ENCODE results near the gene CPVL.

Gene CPVL

GRCh38 chr7:29040579-29040925 is 105.8 kb downstream of the CPVL start:
- DNase-seq: no peak

GRCh38 chr7:29039821-29040578 is 106.3 kb downstream of the CPVL start:
- DNase-seq: no peak

DNA sequence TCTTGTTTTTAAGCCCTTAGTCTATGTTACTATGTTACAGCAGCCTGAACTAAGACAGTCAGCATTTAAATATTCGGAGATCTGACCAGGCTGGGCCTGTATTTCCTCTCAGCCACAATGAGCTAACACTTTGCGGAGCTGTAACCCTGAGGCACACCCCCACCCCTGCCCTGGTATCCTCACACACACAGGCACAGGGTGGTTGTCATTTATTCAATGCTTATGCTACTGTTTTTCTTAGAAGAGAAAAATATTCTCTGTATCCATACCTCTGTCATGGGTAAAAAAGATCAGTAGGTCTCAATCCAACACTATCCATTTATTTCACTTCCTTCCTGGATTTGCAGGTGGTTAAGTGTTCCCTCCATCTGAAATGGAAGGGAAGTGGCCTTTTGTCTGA is 107.9 kb downstream of the CPVL start:
- no peak for DNase-seq

DNA sequence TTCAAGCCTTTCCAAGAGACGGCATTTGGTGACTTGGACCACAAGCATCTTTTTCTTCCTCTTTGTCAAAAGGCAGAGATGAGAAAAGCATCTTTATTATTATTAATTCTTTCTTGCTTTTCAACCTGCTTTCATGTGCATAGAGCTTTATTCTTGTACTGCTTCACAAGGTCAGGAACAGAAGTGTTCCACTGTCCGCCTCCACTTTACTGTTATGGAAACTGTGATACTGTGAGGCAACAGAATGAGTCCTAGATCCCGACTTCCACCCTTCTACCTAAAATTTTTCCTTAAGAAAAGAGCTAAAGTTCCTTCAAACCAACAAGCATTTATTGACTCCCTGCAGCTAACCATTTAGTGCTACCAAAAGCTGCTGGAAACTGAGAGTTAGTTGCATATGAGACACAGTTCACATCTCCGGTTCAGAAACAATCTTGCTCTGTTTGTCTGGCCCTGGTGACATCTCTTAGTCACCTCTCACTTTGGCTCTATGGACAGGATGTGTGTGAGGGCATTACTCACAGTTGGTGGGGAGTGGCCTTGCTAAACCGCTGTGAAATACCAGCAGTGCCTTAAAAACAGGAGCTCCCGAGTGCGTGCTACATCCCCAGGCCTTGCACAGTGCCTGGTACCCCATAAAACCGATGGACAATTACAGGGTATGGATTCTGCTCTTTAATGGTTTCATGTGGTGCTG is 111.1 kb downstream of the CPVL start:
- DNase-seq: no peak

DNA sequence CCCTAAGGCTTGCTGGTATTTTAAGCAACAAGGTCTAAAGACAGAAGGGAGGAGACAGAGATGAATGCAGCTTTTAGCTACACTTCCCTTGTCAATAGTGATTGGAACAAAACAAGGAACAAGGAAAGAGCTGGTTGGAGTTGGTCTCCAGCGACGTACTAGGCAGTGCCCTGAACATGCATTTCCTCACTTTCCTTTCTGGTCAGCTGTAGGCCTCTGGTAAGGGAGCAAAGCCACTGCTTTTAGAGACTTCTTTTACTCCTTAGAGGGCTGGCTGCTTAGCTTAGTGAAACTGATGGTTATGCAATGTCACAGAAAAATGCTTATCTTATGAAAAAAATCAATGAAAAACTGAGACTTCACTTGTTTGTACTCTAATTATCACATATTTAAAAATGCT is 112.8 kb downstream of the CPVL start:
- no peak for DNase-seq

DNA sequence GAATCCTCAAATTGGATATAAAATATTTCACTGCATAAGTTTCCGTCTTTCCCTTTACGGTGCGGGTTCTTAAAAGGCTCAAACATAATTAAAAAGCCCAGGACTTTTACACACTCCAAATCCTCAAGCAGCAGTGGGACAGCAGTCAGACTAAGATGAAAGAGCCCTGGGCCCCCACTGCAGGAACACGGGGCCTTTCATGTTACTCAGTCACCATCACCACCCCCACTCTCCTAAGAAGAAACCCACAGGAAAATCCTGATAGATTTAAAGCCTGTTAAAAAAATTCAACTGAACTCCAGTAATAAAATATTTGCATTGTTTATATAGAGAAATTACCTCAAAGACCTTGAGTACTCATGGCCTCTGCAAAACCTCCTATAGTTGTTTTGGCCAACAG is 114.2 kb downstream of the CPVL start:
- no peak for DNase-seq

- no peak for DNase-seq
Measured at GRCh38 chr7:29030781-29031275, 115.5 kb downstream of the CPVL start.

GRCh38 chr7:29022291-29022988 is 123.9 kb downstream of the CPVL start:
- no peak for DNase-seq

- DNase-seq: no peak
Measured at GRCh38 chr7:29019896-29020295, 126.4 kb downstream of the CPVL start.

- DNase-seq: no peak
Measured at GRCh38 chr7:29019387-29019786, 127.0 kb downstream of the CPVL start.

- no peak for DNase-seq
Measured at GRCh38 chr7:29017713-29018112, 128.6 kb downstream of the CPVL start.

- no peak for DNase-seq
Measured at GRCh38 chr7:29014725-29015124, 131.6 kb downstream of the CPVL start.

GRCh38 chr7:29013931-29014330 is 132.4 kb downstream of the CPVL start:
- no peak for DNase-seq

DNA sequence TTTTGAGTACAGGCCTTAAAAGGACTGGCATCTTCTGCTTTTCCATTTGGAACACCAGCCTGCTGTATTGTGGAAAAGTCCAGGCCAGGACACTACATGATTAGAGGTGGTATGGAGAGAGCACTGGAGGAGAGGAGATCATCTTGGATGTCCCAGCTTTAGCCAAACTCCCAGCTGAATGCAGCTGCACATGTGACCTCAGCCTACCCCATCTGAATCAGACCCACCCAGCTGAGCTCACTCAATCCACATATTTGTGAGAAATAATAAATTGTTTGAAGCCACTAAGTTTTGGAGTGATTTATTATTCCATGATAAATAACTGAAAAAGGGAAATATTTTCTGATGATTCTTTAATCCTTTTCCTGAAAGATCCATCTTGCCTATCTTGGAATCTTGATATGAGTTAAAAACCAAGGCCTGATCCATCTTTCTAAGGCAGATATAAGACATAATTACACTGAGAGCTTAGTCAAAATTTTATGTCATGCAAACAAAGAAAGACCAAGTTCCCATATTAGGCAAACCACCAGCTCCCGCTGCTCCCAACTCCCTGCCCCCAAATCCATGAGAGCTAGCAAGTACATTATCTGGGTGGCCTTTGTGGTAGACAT is 133.1 kb downstream of the CPVL start:
- no peak for DNase-seq

GRCh38 chr7:29009947-29010346 is 136.4 kb downstream of the CPVL start:
- no peak for DNase-seq

- DNase-seq: no peak
Measured at GRCh38 chr7:29008590-29008989, 137.7 kb downstream of the CPVL start.

DNA sequence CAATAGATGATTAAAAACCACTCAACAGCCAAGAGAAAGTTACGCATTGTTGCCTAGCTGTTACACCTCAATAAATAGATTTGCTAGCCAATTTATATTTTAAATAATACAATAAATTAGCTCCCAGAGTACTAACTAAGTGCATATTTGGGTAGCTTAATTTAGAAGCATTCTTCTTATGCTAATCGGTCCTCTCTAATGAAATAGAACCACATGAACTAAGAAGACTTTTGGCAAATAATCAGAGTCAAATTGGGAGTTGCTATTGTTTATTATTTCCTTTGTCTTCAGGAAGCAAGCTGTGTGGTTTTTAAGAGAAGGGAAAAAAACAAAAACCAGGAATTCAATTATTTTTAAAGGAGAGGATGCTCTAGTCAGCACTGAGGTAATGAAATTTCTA is 139.2 kb downstream of the CPVL start:
- no peak for DNase-seq

- no peak for DNase-seq
Measured at GRCh38 chr7:29005829-29006228, 140.5 kb downstream of the CPVL start.

DNA sequence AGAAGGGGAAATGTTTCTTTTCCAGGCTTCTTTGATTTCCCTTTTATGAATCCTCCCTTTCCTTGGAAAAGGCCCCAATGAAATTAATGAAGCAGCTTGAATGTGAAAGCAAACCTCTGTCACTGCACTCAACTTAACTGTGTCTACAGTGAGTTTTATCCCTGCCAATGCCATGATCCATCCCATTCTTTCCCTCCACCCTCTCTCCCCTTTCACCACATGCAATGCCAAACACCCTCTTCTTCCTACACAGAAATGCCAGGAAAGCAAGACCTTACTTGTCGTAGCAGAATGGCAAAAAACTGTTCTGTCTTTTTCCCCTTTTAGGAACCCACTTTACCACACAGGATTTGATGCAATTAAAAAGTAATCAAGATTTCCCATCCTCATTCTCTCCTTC is 140.9 kb downstream of the CPVL start:
- DNase-seq: no peak

- no peak for DNase-seq
Measured at GRCh38 chr7:29003703-29004102, 142.6 kb downstream of the CPVL start.

DNA sequence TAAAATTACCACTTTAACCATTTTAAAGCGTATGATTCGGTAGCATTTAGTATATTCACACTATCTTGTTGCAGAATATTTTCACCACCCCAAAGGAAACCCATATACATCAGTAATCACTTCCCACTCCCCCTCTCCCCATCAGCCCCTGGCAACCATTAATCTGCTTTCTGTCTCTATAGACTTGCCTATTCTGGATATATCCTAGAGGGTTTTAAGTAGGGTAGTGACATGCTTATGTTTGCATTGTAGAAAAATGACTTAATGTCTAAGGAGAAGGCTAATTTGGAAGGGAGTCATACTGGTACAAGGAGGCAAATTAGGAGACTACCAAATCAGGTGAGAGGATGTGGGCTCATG is 145.6 kb downstream of the CPVL start:
- DNase-seq: no peak

GRCh38 chr7:28999895-29000716 is 146.2 kb downstream of the CPVL start:
- DNase-seq: no peak

- no peak for DNase-seq
Measured at GRCh38 chr7:28999427-28999826, 146.9 kb downstream of the CPVL start.

All from activated T-cell treated with anti-CD3 and anti-CD28 coated beads, Interleukin-2, amount 50 U/mL, for 1 hour (primary cell).